Hematopoietic multipotent progenitor cell treated with erythropoietin and hydrocortisone succinate and interleukin-3 and kit ligand, for 6 days (in vitro differentiated cells): ENCODE results near the gene SUMO3.

Experiments
- DNase-seq: peaks from one replicate; pipeline ENCODE4 v3.0.0-alpha.2; 2015

SUMO3 gene

DNA sequence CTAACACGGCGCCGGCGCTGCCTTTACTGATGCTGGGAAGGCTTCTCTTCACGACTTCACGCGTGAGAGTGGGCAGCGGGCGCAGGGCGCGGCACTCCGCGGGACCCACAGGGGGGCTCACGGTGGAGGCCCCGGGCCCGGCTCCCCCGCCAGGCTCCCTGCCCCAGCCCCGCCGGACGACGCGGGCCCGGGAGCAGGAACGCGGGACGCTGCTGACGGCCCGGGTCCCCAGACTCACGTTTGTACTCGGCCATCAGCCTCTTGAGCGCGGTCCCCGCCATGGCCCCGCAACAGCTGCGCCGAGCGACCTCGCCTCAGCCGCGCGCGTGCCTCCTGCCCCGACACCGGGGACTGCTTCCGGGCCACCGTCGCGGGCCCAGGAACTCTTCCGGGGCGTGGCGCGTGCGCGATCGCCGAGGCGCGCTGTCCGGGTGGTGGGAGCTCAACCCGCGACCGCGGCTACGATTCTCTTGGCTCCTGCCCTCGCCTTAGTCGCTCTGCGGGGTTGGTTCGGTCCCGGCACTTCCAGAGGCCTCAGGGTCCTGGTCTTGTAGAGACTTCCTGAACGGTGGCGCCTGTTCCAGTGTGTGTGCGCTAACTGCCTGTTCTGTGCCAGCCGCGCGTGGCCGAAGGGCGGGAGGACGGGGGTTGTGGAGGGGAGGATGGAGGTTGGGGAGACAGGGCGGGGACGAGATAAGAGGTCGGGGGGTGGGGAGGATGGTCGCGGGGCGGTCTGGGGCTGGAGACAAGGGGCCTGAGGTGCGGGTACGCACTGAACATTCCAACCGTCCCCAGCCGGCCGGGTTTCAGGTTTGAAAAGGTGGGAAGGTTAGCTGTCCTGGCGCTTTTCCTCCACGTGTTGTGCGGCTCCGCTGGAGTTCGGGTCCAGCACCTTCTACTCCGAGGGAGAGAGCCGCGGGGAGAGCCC, 16.1 kb downstream of the SUMO3 start, which contains the start of gene UBE2G2:
Gene UBE2G2 (minus strand): TSS at position 353 of the 928 bp plus-strand sequence. CDS start 72 bp downstream, at position 281.
- peak; percentile 89 for DNase-seq

GRCh38 chr21:44800971-44801467, 16.8 kb downstream of the SUMO3 start:
- peak; percentile 84 for DNase-seq

GRCh38 chr21:44800103-44800502, 17.8 kb downstream of the SUMO3 start:
- peak; percentile 75 for DNase-seq

- DNase-seq = no peak
Observed at GRCh38 chr21:44799646-44800045, 18.2 kb downstream of the SUMO3 start.

DNA sequence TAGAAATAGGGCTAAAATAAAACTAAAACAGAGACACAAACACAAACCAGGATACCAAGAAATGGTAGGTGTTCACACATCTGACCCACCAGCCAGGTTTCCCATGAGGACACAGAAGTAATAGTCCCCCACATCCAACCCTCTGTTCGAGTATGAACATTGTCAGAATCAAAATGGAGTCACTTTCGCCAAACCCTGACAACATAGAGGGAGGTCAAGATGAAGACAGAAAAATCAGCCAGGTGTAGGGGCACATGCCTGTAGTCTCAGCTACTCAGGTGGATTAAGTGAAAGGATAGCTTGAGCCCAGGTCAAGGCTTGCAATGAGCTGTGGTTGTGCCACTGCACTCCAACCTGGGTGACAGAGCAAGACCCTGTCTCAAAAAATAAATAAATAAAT, 20.1 kb downstream of the SUMO3 start:
- no peak for DNase-seq

DNA sequence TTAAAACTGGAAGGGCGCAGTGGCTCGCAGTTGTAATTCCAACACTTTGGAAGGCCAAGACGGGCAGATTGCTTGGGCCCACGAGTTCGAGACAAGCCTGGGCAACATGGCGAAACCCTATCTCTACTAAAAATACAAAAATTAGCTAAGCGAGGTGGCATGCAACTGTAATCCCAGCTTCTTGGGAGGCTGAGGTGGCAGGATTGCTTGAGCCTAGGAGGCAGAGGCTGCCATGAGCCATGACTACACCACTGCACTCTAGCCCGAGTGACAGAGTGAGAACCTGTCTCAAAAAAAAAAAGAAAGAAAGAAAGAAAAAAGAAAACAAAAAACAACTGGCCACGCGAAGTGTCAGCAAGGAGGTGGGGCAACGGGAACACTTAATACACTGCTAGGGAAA, 22.5 kb downstream of the SUMO3 start:
- DNase-seq = no peak

DNA sequence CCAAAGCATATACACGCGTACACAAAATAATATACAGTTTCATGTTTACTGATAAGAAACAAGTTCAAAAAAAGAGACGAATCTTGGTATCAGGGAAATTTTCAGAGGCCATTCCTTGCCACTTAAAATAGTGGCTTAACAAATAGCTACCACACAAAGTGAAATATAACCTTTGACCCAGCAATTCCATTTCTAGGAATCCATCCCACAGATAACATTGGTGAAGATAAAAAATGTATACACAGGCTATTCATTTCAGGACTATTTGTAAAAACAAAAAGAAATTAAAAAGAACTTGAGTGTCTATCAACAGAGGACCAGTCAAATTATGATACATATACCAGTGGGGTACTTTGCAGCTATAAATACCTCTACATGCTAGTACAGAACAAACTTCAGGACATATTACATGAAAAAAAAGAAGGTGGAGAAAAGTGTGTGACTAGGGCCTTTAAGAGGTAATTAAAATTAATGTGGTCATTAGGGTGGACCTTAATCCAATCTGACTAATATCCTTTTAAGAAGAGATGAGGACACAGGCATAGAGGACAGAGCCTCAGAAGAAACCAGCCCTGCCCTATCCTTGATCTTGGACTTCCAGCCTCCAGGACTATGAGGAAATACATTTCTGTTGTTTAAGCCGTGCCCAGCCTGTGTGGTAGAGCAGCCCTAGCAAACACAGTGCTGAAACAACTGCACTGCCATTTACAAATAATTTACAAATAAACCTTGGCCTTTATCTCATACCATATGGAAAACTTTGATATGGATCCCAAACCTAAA, 24.1 kb downstream of the SUMO3 start:
- DNase-seq = no peak

GRCh38 chr21:44792702-44793591, 24.9 kb downstream of the SUMO3 start:
- DNase-seq = peak; percentile 87

DNA sequence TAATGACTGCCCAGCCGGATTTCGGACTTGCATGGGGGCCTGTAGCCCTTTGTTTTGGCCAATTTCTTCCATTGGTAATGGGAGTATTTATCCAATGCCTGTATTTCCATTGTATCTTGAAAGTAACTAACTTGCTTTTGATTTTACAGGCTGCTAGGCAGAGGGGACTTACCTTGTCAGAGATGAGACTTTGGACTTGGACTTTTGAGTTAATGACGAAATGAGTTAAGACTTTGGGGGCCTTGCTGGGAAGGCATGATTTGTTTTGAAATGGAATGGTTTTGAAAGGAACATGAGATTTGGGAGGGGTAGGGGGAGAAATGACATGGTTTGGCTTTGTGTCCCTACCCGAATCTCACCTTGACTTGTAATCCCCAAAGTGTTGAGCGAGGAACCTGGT, 25.9 kb downstream of the SUMO3 start:
- DNase-seq = no peak

DNA sequence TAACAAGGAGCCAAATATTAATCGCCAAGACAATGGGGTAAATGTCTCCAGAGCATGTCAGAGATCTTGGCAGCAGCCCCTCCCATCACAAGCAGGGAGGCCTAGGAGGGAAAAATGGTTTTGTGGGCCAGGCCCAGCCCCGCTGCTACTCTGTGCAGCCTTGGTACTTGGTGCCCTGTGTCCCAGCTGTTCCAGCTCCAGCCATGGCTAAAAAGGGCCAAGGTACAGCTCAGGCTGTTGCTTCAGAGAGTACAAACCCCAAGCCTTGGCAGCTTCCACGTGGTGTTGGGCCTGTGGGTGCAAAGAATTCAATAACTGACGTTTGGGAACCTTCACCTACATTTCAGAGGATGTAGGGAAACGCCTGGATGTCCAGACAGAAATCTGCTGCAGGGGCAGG, 26.6 kb downstream of the SUMO3 start:
- DNase-seq = no peak

DNA sequence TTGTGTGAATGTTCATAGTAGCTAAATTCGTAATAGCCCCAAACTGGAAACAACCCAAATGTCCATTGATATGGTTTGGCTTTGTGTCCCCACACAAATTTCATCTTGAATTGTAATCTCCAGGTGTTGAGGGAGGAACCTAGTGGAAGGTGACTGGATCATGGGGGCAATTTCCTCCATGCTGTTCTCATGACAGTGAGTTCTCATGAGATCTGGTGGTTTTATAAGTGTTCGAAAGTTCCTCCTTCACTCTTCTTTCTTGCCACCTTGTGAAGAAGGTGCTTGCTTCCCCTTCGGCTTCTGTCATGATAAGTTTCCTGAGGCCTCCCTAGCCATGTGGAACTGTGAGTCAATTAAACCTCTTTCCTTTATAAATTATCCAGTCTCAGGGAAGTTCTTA, 27.5 kb downstream of the SUMO3 start:
- no peak for DNase-seq

GRCh38 chr21:44789880-44790279, 28.0 kb downstream of the SUMO3 start:
- DNase-seq = no peak

- no peak for DNase-seq
Observed at GRCh38 chr21:44785620-44786335, 32.1 kb downstream of the SUMO3 start.

- DNase-seq = no peak
Observed at GRCh38 chr21:44784810-44785209, 33.1 kb downstream of the SUMO3 start.

DNA sequence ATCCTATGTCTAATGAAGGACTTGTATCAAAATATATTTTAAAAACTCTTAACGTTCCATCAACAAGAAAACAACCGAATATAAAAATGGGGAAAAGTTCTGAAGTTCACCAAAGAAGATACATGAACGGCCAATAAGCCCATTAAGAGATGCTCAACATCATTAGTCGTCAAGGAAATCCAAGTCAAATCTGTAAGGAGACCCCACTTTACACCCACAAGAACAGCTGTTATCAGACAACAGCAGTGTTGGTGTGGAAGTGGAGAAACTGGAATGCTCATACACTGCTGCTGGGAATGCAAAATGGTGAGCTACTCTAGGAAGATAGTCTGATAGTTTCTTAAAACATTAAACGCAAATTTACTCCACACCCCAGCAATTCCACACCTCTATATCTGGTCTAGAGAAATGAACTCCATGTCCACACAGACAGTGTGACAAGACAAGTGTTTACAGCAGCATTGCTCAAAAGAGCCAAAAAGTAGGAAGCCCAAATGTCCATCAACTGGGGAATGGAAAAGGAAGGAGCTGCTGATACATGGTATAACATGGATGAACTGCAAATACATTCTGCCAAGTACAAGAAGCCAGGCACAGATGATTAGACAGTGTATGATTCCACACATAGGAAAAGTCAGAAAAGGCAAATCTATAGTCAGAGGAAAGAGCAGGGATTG, 34.7 kb downstream of the SUMO3 start:
- no peak for DNase-seq

- DNase-seq = no peak
Observed at GRCh38 chr21:44780767-44781459, 36.9 kb downstream of the SUMO3 start.

DNA sequence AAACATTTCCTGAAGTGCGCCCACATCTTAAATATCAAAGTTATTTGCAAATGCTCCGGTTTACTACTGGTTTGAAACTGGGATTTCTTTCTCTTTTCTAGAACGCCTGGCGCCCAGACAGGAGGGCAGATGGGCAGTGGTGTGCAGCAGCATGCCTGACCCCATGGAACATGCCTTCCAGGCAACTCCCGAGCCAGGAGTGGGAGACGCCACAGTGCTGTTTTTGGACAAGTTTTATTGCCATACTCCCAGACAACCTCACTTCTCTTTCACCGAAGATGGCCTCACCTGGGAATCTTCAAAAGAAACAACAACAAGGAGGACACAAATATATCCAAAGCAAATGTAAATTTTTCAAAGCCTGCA, 37.7 kb downstream of the SUMO3 start:
- DNase-seq = no peak

DNA sequence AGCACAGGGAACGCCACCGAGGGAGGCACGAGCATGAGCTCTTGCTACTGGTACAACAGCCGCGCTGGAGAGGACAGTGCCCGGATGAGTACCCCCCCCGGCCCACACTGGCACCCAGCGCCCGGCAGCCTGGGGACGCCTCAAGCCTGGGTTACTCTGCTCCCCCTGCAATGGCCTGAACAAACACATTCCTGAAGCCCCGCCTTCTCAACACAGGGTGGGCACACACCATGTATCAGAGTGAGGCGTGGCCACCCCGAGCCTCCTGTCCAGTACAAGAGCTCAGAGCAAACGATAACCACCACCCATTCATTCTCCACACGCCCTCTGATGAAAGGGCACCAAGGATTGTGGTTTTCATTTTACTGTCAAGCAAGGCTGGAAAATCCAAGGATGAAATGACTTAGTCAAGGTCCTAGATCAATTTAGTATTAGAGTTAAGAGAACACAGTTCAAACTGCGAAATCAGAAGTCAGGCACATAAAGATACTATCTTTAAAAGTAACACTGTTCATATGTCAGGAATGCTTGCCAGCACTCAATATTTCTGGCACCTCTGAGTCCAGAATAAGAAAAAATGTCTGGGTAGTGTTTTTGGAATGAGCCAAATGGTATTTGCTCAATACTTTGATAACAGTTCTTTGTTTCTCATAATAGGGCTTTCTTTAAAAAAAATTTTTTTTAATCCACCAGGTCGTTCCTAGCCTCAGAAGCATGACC, 38.3 kb downstream of the SUMO3 start:
- no peak for DNase-seq

GRCh38 chr21:44778983-44779382, 38.9 kb downstream of the SUMO3 start:
- no peak for DNase-seq

DNA sequence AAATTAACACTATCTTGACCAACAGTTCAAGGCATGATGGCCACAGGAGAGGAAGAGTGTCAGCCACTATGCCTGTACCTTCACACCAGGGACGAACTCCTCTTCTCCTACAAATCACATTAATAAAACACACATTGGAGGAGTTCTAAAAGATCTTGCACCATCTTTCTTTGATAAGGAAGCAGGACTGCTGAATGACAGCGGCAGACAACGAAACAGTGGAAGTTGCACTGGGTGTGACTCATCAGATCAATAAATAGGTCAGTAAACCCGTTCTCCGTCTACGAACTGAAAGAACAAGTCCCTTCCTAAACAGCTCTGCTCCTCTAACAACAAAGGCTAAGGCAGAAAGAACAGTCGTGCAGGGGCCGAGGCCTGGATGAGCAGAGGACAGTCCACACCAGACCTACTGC, 39.4 kb downstream of the SUMO3 start:
- no peak for DNase-seq
